Astrocyte of the cerebellum (primary cell): ENCODE results near the gene RPL7L1.

Experiments used
- DNase-seq: peaks from one replicate; pipeline ENCODE4 v3.0.0-alpha.2; 2011; ENCODE audit warnings: low read depth
- H3K4me3 ChIP-seq: 2 replicates; pipeline ENCODE4 v1.5.1; 2011; ENCODE audit warnings: mild to moderate bottlenecking, low read depth, low read length, moderate library complexity
- in situ Hi-C: cut with HindIII; loops from 2 replicates; pipeline ENCODE4 v1.10.0; 2017; ENCODE audit warnings: low sequenced_read_pairs
- TF ChIP-seq, protein P1 (sequence below): IDR thresholded peaks from 2 replicates; pipeline ENCODE4 v1.5.1; 2012; ENCODE audit warnings: low read length, low read depth, moderate library complexity, mild to moderate bottlenecking; ENCODE audit errors: missing control alignments

Gene RPL7L1

DNA sequence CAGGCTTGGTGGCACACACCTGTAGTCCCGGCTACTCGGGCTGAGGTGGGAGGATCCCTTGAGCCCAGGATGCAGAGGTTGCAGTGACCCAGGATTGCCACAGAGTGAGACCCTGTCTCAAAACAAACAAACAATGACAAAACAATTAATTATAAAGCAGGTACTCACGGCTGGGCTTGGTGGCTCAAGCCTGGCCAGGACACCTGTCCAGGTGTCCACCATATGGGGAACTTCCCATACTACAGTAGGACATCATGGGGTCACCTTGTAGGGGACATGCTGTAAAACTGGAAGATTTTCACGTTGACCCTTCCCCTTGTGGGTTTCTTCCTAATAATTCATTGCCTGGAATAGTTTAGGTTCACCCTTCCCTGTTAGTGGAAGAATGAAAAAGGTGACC, 30.7 kb upstream of the RPL7L1 start:
- TF ChIP-seq, protein P1, sequence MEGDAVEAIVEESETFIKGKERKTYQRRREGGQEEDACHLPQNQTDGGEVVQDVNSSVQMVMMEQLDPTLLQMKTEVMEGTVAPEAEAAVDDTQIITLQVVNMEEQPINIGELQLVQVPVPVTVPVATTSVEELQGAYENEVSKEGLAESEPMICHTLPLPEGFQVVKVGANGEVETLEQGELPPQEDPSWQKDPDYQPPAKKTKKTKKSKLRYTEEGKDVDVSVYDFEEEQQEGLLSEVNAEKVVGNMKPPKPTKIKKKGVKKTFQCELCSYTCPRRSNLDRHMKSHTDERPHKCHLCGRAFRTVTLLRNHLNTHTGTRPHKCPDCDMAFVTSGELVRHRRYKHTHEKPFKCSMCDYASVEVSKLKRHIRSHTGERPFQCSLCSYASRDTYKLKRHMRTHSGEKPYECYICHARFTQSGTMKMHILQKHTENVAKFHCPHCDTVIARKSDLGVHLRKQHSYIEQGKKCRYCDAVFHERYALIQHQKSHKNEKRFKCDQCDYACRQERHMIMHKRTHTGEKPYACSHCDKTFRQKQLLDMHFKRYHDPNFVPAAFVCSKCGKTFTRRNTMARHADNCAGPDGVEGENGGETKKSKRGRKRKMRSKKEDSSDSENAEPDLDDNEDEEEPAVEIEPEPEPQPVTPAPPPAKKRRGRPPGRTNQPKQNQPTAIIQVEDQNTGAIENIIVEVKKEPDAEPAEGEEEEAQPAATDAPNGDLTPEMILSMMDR, result no peak
- no peak for DNase-seq
- in situ Hi-C loops, result no loop called here

DNA sequence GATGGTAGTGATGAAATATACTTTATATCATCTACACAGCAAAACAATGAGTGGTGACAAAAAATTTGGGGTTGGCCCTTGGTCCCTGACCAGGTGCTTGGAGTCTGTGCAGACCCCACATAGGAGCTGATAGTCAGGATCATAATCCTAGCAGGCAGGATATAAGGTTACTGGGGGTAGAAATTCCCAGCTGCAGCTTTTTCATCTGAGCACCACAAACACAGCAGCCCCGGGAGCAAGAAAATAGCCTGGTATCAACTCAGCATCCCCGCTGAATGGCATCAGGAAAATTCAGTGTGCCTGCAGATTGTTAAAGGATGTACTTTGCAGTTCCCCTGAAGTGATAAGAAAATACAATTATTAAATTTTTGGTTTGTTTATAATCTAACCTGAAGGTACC, 27.8 kb upstream of the RPL7L1 start:
- DNase-seq, result no peak
- no peak overlapping the region for H3K4me3 ChIP-seq
- in situ Hi-C loops, result loop anchor here (5.0 to 25.0 kb wide), 2 partner anchors 39 to 189 kb away; no protein-coding TSS in a partner anchor
- TF ChIP-seq, protein P1, result no peak

More for the DNA sequence above, 30.7 kb upstream of the RPL7L1 start:
- no peak overlapping the region for H3K4me3 ChIP-seq

DNA sequence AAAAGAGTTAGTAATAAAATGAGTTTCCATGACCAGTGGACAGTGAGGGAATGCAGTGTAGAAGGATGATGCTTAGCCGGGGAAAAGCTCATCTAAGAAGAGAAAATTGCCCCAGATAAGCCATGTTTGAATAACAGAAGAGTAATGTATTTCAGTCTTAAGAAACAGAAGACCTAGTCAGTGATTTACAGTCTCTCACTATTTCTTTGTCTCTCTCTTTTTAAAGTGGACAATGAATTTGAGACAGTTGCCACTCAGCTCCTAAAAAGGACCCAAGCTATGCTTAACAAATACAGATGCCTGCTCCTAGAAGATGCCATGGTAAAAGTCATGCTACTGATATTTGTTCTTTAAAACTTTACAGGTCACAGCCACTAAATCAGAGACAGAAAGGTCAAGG, 19.4 kb upstream of the RPL7L1 start:
- TF ChIP-seq, protein P1, result no peak
- DNase-seq, result no peak
- no peak overlapping the region for H3K4me3 ChIP-seq
- in situ Hi-C loops, result loop anchor here (25.0 kb wide), 1 partner anchor 198 kb away; no protein-coding TSS in a partner anchor

DNA sequence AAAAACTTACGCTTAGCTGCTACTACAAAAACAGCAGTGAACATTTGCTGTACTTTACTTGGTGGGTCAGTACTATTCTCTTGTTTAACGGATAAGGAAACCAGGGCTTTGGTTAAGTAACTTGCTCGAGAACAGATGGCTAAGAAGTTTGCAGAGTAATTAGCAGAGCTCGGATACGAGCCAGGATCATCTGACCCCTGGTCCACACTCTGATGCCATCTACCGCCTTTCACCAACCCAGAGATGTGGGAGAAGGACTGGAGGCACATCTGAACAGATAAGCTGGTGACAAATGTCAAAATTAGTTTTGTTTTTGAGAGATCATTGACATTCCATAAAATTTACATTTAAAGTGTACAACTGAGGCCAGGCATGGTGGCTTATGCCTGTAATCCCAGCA, 18.9 kb upstream of the RPL7L1 start:
- in situ Hi-C loops, result loop anchor here (25.0 kb wide), 1 partner anchor 198 kb away; no protein-coding TSS in a partner anchor
- TF ChIP-seq, protein P1, result no peak
- no peak overlapping the region for H3K4me3 ChIP-seq
- DNase-seq, result no peak

DNA sequence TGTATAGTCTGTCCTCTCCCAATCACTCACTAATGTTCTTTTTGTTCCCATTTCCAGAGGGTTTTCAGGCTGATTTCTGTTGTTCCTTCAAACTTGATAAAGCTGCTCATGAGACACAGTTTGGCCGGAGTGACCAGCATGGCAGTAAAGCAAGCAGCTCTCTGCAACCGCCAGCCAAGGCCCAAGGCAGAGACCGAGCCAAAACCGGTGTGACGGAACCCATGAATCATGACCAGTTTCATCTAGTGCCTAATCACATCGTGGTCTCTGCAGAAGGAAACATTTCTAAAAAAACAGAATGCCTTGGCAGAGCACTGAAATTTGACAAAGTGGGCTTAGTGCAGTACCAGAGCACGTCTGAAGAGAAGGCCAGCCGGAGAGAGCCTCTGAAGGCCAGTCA, 14.8 kb upstream of the RPL7L1 start:
- DNase-seq, result no peak
- TF ChIP-seq, protein P1, result no peak
- no peak overlapping the region for H3K4me3 ChIP-seq
- in situ Hi-C loops, result loop anchor here (25.0 kb wide), 1 partner anchor 202 kb away; no protein-coding TSS in a partner anchor

DNA sequence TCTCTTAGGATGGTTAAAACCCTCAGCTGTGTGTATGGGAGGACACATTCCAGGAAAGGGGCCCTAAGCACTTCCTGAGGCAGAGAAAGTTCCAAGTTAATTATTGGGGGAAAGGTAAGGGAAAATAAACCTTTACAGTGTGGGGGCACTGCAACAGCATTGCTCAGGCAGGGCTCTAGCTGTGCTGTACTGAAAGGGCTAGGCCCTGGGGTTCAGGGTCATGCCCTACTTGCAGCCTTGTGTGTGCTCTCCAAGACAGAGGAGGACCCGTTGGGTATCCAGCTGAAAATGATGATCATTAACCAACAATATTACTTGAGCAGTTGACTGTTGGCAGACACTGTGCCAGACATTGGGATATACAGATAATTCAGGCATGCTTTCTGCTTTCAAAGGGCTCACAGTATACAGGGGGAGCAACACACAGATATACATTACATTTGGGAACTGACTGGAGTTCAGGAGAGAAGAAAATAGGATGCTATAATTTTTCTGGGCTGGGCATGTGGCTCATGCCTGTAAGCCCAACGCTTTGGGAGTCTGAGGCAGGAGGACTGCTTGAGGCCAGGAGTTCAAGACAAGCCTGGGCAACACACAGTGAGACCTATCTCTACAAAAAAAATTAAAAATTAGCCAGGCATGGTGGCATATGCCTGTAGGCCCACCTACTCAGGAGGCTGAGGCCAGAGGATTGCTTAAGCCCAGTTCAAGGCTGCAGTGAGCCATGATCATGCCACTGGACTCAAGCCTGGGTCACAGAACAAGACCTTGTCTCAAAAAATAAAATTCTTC, 9.1 kb upstream of the RPL7L1 start:
- H3K4me3 ChIP-seq, result no peak overlapping the region
- TF ChIP-seq, protein P1, result no peak
- in situ Hi-C loops, result loop anchor here (25.0 kb wide), 1 partner anchor 208 kb away; no protein-coding TSS in a partner anchor
- DNase-seq, result no peak
